ENCODE data around the gene TMIE.

The TMIE gene

GRCh38 chr3:46669191-46669999, 31.8 kb upstream of the TMIE start:
- DNase-seq, result peak; percentile 13

- DNase-seq, result peak; percentile 10
Observed at GRCh38 chr3:46670000-46670890, 30.9 kb upstream of the TMIE start.

GRCh38 chr3:46670891-46671427, 30.2 kb upstream of the TMIE start:
- DNase-seq, result no peak

GRCh38 chr3:46671541-46672348, 29.4 kb upstream of the TMIE start:
- peak; percentile 5 for DNase-seq

- DNase-seq, result peak; percentile 3
Observed at GRCh38 chr3:46672349-46672695, 28.9 kb upstream of the TMIE start.

GRCh38 chr3:46673151-46674030, 27.8 kb upstream of the TMIE start:
- DNase-seq, result no peak

GRCh38 chr3:46674031-46674845, 27.0 kb upstream of the TMIE start:
- peak; percentile 15 for DNase-seq

- no peak for DNase-seq
Observed at GRCh38 chr3:46675426-46675825, 25.8 kb upstream of the TMIE start.

GRCh38 chr3:46675843-46676567, 25.2 kb upstream of the TMIE start:
- DNase-seq, result no peak

GRCh38 chr3:46676601-46677410, 24.4 kb upstream of the TMIE start:
- no peak for DNase-seq

GRCh38 chr3:46677411-46677726, 23.8 kb upstream of the TMIE start:
- no peak for DNase-seq

- DNase-seq, result no peak
Observed at GRCh38 chr3:46678280-46678679, 22.9 kb upstream of the TMIE start.

- no peak for DNase-seq
Observed at GRCh38 chr3:46679681-46680080, 21.5 kb upstream of the TMIE start.

GRCh38 chr3:46680298-46680826, 20.8 kb upstream of the TMIE start:
- DNase-seq, result no peak

- DNase-seq, result no peak
Observed at GRCh38 chr3:46681387-46681786, 19.8 kb upstream of the TMIE start.

GRCh38 chr3:46681856-46682540, 19.2 kb upstream of the TMIE start:
- no peak for DNase-seq

GRCh38 chr3:46682974-46683373, 18.2 kb upstream of the TMIE start:
- no peak for DNase-seq

GRCh38 chr3:46684891-46685290, 16.3 kb upstream of the TMIE start:
- no peak for DNase-seq

- DNase-seq, result no peak
Observed at GRCh38 chr3:46685446-46685845, 15.7 kb upstream of the TMIE start.

Data from activated T-cell treated with anti-CD3 and anti-CD28 coated beads, Interleukin-2, amount 50 U/mL, for 1 hour (primary cell).